Smooth muscle cell of the brain vasculature (primary cell): ENCODE data around the gene STX17.

Source experiments
- DNase-seq: peaks from one replicate; pipeline ENCODE4 v3.0.0-alpha.2; 2012; ENCODE audit warnings: low read depth, low spot score

The STX17 gene

GRCh38 chr9:99905833-99906402 lies 536 bp upstream of the STX17 start:
- no peak for DNase-seq

GRCh38 chr9:99907208-99907532 lies 716 bp downstream of the STX17 start:
- no peak for DNase-seq

DNA sequence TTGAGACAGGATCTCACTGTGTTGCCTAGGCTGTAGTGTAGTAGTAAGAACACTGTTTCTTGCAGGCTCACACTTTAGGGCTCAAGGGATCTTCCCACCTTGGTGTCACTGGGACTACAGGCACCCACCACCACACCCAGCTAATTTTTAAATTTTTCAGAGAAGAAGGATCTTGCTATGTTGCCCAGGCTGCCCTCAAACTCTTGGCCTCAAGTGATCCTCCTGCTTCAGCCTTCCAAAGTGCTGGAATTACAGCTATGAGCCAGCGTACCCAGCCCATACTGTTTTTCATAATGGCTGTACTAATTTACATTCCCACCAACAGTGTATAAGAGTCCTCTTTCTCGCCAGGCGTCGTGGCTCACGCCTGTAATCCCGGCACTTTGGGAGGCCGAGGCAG lies 5.1 kb downstream of the STX17 start:
- DNase-seq = no peak

GRCh38 chr9:99916650-99917049 lies 10.2 kb downstream of the STX17 start:
- no peak for DNase-seq

- no peak for DNase-seq
These were observed 11.7 kb downstream of the STX17 start for GRCh38 chr9:99918134-99918533.

GRCh38 chr9:99919930-99920329 lies 13.5 kb downstream of the STX17 start:
- DNase-seq = no peak

- no peak for DNase-seq
These were observed 15.6 kb downstream of the STX17 start for GRCh38 chr9:99921875-99922710.

DNA sequence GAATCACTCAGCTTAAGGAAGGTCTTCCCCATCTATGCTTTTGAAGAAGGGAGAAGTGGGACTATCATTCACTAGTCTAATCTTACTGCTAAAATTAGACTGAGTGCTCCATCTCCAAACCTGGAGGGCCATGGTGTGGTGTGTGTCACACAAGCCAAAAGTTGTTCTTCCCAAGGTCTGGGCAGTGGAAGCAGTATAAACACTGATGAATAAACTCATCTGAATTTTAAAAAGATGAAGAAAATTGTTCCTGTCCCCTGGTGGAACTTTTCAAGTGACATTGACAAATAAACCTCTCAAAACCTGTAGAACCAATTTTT lies 16.2 kb downstream of the STX17 start:
- DNase-seq = no peak

DNA sequence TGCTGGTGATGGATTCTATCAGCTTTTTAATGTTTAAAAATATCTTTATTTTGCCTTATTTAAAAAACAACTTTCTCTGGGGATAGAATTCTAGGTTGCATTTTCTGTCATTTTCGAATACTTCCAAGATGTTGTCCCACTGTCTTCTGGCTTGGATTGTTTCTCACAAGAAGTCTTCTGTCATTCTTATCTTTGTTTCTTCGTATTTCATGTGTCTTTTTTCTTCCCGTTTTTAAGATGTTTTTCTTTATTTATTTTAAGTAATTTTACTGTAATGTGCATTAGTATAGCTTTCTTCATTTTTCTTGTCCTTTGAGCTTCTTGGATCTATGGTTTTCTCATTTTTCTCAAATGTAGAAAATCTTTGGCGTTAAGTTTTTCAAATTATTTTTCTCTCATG lies 19.1 kb downstream of the STX17 start:
- no peak for DNase-seq

- DNase-seq = no peak
These were observed 23.2 kb downstream of the STX17 start for GRCh38 chr9:99929652-99930051.

- DNase-seq = no peak
These were observed 24.8 kb downstream of the STX17 start for GRCh38 chr9:99931155-99931840.

DNA sequence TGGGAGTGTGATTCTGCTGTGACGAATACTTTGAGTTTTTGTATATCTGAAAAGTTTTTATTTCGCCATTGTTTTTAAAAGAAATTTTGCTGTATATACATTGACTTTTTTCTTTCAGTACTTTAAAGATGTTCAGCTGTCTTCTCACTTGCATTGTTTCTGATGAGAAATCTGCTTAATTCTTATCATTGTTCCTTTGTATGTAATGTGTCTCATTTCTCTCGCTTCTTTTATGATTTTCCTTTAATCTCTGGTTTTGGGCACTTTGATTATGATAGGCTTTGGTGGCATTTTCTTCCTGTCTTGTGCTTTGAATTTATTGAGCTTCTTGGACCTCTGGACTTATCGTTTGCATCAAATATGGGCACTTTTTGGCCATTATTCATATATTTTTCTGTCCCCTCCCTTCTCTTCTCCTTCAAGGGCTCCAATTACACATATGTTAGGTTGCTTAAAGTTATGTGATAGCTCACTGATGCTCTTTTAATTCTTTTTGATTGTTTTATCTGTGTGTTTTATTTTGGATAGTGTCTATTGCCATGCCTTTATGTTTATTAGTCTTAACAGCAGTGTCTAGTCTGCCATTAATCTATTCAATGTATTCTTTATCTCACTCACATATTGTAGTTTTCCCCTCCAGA lies 30.6 kb downstream of the STX17 start:
- no peak for DNase-seq

- DNase-seq = no peak
These were observed 40.9 kb downstream of the STX17 start for GRCh38 chr9:99947395-99947794.

GRCh38 chr9:99948482-99948881 lies 42.0 kb downstream of the STX17 start:
- no peak for DNase-seq

DNA sequence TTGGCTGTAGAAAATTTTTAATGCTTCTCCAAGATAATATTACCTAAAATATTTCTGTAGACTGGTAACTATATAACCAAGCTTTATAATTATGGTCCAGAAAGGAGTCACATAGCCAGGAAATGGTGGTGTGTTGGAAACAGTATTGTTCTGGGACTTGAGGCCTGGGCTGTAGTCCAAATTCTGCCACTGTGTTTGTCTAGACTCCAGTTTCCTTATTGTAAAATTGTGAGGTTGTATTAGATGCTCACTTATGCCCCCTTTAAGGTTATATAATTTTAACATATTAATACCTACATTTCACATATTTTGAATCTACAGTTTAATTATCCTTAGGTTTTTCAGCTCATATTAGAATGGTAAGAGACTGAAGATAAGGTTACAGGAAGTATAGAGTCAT lies 42.4 kb downstream of the STX17 start:
- peak; percentile 4 for DNase-seq

DNA sequence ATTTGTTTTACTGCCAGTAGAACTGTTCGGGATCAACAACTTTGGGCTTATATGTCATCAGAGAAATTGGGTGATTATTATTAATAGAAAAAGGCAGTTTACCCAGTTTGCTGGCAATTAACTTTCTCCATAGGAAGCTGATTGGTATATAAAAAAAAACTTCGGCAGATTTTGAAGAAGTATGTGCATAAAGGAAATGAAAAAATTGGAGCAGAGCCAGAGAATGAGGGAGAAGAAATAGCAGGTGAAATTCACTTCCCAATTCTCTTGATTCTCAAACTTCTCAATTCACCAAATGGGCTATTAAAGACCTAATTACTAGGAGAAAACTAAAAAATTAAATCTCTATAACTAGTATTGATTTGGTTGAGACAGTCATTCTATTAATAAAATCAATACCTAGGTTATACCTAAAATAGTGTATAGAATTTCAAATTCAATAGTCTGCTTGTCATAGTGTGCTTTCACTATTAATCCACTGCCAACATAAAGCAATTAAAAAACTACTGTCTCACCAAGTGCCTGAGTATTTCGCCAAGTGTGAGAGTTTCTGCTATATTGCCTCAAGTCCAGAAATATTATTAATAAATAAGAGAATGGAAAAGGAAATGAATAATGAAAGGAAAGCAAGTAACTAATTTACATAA lies 47.5 kb downstream of the STX17 start:
- DNase-seq = no peak

- no peak for DNase-seq
These were observed 48.4 kb downstream of the STX17 start for GRCh38 chr9:99954819-99955218.

GRCh38 chr9:99955606-99956005 lies 49.2 kb downstream of the STX17 start:
- DNase-seq = no peak

DNA sequence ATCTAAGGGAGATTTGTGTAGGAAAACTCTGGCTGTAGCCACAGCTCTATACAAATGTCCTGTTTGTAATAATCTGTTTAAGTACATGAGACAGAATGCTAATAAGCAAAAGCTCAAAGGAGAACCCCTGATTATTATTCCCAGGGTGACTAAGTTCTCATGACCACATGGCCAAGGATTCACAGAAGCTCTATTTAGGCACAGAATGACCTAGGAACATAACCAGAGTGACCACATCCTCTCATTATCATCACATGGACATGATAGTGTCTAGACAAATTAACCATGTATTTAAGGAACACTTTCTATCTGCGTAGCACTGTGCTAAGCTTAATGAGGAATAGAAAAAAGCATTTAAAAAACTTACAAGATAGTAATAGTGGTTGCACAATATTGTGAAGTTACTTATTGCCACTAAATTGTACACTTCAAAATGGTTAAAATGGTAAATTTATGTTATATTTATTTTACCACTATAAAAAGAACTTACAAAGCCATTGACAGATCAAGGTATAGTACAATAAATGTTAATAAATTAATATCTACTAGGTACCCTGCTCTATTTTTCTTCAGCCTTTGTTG lies 56.3 kb downstream of the STX17 start:
- DNase-seq = no peak

DNA sequence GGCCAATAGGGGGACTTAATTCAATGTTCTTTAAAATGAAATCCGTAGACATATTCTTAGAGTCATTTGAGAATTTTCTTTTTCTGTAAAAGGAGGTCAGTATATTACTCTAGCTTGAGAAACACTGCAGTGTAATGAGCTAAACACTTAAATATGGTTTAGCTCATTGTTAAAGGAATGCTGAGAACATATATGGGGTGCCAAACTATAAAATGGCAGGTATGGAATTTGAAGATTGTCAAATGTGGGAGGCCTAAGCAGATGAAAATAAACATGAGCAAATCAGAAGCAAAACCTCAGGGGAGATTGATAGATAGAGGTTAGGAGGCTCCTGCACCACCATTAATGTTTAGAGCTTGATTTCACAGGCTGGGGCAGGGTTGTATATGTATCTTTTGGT lies 57.9 kb downstream of the STX17 start:
- DNase-seq = no peak

GRCh38 chr9:99966001-99966400 lies 59.5 kb downstream of the STX17 start:
- no peak for DNase-seq

GRCh38 chr9:99966716-99967115 lies 60.3 kb downstream of the STX17 start:
- DNase-seq = no peak
